Hematopoietic multipotent progenitor cell treated with erythropoietin and hydrocortisone succinate and interleukin-3 and kit ligand, for 15 days (in vitro differentiated cells): ENCODE measurements around the gene MAP3K3.

ENCODE experiments used
- DNase-seq: peaks from one replicate; pipeline ENCODE4 v3.0.0-alpha.2; 2015; ENCODE audit warnings: low spot score

The MAP3K3 gene

DNA sequence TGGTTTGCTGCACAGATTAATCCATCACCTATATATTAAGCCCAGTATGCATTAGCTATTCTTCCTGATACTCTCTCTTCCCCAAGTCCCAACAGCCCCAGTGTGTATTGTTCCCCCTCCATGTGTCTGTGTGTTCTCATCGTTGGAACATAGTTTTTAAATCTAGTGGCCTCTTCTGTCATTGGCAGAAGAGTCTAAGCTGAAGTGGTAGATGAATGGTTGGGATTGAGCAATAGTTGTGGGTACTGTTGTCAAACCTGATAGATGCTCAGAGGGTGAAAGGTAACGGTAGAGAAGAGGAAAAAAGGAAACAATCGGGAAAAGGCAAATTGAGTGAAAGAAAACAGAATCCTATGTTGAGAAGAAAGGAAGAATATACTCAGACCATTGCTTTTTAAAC is 29.9 kb downstream of the MAP3K3 start:
- DNase-seq: no peak

DNA sequence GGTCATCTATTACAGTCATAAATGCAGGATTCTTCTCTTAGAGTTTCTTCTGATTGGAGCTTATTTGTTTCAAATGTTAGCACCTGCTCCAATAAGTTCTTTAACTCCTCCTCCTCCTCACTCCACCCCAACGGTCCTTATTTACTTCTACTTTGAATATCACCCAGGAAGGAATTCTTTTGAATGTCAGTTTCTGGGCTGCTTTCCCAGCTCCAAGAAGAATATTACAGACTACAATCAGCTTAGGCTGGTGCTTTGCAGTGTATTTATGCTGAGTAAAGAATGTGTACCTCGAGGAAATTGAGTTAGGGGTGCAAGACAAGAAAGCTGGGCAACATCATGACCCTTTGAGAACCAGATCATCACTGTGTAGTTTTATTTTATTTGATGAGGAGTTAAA is 30.8 kb downstream of the MAP3K3 start:
- no peak for DNase-seq

DNA sequence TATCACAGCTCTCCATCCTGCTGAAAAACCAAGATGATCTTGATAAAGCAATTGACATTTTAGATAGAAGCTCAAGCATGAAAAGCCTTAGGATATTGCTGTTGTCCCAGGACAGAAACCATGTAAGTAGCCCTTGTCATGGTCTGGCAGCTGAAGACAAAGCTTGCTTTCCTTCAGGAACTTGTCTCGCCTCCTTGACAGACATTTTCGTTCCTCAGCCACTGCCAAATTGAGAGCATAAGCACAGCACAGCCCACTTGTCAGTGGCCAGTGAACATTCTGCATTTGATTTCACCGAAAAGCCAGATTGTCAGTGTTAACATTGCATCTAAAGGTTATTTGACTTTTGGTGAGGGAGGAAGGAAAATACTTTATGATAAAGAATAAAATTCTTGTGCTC is 35.6 kb downstream of the MAP3K3 start:
- no peak for DNase-seq

DNA sequence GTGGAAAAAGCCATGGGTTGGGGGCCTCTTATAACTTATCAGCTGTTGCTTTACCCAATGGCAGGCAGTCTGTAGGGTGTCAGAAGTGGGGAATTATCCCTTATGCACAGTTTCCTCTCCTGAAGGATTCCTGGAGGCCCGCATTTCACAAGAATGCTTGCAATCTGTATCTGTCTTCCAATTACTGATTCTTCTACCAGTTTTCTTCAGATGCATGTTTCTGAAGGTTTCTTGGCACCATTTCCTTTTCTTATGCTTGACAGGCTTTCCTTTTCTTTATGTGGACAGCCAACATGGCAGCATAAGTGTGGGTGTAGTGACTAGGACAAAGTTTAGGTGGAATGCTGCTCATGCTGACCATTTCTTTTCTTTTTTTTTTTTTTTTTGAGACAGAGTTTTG is 36.1 kb downstream of the MAP3K3 start:
- DNase-seq: no peak

DNA sequence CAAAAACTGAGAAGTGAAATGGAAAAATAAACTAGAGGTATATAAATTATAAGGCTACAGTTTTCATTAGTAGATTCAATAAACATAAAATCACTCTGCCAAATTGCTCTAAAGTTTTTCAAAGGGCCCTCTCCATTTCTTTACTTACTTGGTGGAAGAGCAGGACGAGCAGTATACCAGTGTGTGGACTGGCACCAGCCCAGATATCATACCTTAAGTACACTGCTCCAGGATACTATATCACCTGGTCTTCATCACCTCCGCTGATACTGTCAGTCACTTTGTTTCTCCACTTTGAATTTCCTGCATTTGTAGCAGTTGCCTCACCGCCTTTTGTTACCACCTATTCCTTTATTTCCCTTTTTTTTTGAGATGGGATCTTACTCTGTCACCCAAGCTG is 37.6 kb downstream of the MAP3K3 start:
- no peak for DNase-seq

DNA sequence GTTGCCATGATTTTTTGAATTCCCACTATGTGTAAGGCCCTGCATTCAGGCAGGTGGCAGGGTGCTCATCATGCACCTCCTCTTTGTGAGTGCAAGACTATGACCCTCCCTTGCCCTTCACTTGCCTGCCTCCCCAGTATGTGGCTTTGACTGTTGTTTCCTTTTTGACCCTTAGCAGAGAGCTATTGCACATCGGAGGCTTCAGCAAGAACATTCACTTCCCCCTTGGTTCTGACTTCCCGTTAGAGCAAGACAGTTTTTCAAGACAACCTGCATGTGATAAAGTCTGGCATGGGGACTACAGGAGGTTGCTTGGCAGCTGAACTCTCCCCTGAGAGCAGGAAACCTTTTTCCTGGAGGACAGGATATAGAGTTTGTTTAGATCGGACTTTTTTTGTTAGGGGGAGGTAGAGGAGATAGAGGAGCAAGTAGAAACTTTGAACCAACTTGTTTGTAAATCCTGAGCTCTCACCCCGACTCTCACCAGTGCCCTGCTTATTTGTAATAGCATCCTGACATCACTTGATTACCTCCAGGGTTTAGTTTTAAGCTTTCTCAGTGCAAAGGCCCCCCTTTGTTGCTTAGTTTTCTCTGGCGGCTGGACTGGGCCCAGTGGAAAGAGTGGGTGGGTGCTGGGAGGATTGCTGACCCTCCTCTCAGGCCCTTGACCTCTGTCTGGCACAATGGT is 43.5 kb downstream of the MAP3K3 start:
- DNase-seq: no peak

DNA sequence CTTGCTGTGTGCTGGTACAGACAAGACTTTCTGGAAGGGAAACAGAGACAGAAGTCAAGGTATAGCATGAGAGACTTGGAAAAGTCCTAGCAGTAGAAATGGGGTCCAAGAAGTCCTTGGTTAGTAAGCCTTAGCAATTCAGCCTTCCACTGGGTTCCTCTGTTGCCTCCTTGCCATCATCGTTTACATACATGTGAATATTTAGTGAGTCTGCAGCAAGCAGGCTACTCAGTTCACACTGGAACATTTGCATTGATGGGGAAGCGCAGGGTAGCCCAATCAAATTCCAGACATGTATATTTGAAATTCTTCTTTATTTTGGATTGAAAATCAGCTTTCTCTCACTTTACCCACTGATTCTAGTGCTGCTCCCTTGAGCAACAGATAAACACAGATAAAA is 50.6 kb downstream of the MAP3K3 start:
- no peak for DNase-seq

DNA sequence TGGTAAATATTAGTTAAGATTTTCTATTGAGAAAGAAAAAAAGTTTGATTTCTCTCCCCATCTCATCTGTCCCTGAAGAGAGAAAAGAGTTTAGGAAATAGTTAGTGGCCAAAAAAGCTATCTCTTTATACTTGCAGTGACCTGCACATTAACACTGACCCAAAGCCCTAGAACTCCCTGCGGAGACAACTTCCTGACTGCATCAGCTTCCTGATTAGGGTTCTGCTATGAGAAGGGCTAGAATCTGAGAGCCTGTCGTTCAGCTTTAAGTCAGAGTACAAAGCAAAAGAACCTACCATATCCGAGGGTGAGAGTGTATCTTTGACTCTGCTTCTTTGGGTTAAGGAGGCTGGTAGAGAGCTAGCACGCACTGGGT is 53.0 kb downstream of the MAP3K3 start:
- DNase-seq: no peak

DNA sequence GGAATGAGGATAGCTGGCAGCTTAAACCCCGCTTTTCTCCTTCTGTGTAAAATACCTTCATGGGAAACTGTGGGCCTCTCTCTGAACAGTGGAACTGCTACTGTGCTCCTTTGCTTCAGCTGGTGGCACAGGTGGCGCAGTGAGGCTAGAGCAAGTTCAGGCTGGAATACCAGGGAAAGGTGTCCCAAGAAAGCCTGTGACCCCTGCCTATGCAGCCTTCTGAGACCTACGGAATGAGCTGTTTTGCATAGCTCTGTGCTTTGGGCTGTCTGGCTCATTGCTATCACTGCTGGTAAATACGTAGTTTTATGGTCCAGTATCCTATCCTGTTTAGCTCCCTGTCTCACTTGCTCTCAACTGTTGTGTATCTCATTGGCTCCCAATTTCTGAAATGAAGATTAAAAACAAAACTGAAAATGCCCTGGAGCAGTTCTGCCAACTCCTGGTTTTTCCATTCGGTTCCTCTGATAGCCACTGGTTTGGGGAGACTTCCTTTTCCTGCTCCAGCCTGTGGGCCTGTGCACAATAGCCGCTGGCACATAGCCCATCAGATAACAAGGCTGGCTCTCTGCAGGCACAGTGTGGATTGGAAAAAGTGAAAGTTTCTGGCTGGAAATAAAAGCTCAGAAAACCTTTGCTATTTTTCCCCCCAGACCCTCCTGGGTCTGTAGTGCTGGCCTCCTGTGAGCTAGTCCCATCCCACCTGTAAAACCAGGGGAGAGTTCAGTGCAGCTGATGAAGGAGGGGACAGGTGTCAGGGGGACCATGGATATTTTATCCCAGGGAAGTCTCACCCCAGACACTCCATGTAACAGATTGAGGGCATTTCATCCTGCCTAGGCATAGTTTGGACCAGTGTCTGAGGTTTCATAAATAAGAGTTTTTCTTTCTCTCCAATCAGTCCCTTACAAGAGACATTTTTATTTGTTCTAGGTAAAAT is 53.7 kb downstream of the MAP3K3 start:
- peak; percentile 51 for DNase-seq

DNA sequence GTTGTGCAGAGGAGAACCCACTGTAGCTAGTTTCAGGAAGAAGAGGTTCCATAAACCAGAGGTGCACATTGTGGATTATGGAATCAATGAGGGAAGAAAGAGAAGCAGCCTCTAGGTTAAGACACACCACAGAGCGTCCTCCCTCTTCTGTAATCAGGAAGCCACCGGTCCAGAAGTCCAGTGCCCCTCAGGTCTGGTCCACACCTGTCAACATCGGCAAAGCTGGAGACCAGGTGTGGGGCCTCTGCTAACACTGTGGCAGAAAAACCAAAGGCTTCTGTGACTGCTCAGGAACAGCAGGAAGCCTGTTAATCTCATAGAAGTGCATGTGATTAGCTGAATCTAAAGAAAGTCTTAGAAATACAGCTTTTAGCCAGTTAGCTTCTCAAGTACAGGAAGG is 54.4 kb downstream of the MAP3K3 start:
- no peak for DNase-seq

DNA sequence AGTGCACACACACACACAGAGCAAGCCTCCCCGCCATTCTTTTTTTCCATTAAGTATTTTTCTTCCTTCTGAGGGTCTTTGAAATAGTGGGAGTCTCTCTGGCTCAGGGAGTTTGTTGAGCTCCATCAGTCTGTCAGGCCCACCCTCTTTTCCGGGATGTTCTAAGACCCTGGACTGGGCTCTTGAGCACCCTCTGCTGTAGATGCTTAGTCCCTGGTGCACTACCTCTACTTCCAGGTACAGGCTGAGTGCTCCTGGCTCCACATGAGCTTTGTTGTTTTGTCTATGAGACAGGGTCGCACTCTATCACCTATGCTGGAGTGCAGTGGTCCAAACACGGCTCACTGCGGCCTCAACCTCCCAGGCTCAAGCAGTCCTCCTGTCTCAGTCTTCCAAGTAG is 57.0 kb downstream of the MAP3K3 start:
- no peak for DNase-seq

DNA sequence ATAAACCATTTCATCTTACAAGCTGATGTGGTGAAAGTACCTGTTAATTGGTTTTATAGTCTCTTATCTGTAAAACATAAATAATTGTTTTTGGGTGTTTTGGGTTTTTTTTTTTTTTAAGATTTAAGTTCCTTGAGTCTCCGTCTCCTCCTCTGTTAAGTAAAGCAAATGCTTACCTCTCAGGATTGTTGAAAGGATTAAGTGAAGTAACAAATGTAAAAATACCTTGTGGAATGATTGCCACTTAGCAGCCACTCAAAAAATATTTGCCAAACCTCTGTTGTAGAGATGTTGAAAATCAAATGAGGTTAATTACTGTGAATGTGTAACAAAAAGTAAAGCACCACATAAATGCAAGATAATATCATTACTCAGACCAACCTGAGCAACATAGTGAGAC is 58.5 kb downstream of the MAP3K3 start:
- no peak for DNase-seq

DNA sequence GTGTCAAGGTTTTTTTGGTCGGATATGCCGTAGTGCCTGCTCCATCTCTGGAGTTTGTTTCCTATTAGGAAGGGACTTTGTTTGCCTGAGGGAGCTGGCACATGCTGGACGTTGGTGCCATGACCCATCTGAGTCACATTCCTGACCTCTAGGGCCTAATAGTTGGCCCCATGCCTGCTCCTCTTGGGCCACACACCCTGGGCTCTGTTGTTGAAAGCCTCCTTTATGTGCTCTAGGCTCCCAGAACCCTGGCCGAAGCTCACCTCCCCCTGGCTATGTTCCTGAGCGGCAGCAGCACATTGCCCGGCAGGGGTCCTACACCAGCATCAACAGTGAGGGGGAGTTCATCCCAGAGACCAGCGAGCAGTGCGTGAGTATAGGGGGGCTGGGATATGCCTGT is 59.3 kb downstream of the MAP3K3 start:
- no peak for DNase-seq

DNA sequence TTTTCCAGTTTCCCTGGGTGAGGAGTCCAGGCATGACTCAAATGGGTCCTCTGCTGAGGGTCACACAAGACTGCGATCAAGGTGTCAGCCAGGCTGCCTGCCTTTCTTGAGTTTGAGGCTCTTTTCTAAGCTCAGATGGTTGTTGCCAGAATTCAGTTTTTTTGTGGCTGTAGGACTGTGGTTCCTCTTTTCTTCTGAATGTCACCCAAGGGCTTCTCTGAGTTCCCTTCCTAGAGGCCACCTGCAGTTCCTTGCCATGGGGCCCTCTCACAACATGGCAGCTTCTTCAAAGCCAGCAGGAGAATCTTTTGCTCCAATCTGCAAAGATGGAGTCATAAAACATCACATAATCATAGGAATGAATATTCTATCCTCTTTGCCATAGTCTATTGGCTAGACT is 60.2 kb downstream of the MAP3K3 start:
- DNase-seq: no peak

DNA sequence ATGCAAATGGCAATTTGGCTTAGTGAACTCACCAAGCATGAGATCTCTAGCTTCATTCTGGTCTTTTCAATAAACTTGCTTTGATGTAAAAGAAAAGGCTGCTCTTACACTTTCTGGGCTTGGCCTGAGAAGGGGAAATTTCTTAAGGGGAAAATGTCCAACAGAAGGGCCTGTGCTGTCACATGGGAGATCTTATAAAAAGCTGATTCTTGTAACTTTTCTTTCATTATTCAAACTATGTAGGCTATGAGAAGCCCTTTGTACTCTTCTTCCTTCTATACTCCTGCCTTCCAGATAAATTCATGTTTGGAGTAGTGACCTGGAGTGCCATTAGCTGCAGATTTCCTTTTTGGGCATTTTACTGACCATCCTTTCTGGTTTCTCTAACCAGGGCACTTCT is 60.8 kb downstream of the MAP3K3 start:
- DNase-seq: no peak

DNA sequence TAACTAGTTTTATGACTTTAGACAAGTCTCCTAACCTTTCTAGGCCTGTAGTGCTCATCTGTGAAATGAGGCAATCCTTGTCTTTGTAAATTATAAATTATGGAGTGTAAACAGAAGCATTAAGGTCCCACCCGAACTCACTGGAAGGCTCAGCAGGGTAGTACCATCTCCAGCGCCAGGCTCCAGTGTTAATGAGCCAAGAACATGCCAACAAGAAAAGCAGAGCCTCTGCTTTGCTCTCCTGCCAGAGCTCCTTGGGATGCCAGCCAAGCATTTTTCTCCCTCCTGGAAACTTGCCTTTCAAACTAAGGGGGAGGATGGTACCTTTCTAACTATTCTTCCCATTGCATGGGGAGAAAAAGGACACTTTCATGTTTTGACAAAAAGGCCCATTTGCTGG is 62.8 kb downstream of the MAP3K3 start:
- no peak for DNase-seq

DNA sequence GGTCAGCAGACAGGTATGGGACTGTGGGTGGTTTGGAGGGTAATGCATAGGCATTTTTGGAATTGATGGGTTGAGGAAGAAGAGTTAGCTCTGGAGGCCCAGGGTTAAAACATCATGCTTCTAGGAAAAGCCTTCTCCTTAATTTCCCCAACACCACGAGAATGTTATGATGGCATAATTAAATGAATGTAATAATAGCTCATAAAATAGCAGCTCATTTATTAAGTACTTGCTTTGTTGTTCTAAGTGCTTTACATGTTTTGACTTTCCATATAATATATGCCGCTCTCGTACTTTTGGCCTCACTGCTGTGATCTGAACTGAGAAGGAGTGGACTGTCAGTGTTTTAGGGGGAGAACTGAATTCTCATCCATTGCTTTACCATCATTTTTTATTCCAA is 63.4 kb downstream of the MAP3K3 start:
- no peak for DNase-seq

DNA sequence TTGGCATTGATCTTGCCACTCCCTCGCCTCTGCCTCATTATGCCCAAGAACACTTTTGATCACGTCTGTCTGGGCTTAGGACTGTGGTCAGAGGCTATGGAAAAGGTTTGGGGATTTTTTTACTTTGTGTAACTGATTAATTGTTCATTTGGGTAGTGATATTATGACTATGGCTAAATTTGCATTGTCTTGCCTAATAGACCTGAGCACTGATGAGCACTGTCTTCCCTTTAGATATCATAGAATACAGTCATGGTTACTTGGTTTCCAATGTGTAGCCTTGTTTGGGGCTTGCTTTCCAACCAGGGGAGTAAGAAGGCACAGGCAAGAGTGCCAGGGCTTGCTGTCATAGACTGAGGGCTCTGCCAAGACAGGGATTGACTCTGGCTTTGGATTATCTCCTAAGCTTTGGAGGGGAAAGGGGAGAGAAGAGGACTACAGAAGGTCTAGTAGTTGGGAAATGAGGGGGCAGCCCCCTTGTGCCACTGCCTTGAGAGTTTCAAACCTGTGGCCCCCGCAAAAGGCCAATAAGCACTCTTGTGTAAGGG is 64.0 kb downstream of the MAP3K3 start:
- no peak for DNase-seq

DNA sequence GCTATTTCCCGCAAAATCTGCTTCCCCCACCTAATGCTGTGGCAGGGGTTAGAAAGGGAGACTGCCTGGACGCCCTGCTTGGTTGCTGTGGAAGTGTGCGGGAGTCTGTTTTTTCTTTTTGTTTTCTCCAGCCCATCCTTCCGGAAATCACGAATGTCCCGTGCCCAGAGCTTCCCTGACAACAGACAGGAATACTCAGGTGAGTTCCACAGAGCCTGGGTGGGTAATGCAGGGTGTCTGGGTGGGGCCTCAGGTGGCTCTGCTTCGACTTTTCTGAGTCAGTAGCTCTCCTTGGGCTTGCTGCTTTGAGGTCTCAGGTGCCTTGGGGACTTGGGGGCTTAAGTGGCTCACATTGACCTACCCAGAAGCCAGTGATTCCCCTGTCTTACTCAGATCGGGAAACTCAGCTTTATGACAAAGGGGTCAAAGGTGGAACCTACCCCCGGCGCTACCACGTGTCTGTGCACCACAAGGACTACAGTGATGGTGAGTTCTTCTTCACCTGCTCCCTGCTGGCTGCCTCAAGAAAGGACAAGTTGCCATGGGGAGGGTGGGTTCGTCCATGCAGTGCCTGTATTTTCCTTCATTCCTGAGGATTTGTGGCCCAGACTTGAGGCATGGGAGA is 66.3 kb downstream of the MAP3K3 start:
- no peak for DNase-seq

DNA sequence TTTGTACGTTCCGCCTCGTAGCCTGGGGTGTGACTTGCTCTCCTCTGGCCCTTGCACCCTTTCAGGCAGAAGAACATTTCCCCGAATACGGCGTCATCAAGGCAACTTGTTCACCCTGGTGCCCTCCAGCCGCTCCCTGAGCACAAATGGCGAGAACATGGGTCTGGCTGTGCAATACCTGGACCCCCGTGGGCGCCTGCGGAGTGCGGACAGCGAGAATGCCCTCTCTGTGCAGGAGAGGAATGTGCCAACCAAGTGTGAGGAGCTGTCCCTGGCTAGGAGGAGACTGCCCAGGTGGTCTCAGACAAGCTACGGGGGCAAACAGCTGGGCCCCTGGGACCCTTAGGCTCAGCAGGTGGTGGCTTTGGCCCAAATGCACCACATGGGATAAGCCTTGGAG is 67.3 kb downstream of the MAP3K3 start:
- no peak for DNase-seq

DNA sequence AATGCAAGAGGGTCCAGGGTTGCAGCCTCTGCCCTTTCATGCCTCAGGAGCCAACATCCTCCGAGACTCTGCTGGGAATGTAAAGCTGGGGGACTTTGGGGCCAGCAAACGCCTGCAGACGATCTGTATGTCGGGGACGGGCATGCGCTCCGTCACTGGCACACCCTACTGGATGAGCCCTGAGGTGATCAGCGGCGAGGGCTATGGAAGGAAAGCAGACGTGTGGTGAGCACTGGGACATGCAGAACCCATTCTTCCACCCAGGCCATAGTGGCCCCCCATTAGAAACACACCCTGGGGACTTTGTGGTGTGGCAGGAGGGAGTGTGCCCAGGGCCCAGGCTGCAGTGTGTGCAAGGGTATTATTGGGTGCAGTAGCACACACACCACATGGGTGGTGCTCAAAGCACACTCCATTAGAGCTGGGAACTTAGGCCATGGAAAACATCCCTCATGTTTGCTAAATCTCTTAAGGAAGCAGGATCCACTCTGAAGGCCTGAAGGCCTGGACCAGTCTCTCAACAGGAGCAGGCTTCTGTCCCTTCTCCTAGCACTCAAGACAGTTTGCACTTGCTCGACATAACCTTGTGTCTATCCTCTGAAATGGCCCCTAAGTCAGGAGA is 70.1 kb downstream of the MAP3K3 start:
- DNase-seq: no peak

DNA sequence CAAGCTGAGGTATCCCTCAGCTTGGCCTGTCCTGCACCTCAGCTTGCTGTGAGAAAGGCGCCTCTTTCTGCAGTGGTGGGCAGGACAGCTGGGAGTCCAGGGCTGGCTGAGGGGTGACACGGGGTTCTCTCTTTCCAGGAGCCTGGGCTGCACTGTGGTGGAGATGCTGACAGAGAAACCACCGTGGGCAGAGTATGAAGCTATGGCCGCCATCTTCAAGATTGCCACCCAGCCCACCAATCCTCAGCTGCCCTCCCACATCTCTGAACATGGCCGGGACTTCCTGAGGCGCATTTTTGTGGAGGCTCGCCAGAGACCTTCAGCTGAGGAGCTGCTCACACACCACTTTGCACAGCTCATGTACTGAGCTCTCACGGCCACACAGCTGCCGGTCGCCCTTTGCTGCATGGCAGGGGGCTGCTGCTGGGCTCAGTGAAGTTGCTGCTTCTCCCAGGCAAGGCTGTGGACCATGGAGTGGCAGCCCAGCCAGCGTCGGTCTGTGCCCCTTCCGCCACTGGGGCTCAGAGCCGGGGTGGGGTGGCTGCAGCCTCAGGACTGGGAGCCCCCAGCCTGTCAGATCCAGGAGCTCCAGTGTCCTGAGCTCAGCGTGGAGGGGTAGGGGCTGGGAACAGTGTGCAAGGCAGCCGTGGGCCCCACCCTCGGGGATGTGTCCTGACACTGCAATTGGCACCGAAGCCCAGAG is 71.3 kb downstream of the MAP3K3 start:
- DNase-seq: no peak
